Breast epithelium (tissue), 3 donors: ENCODE results near the gene COMMD6.

ENCODE experiments used
- POLR2A ChIP-seq: fragments of 450-650 bp; IDR thresholded peaks from one replicate; pipeline ENCODE4 v1.6.1; 2016; ENCODE audit warnings: antibody characterized with exemption, mild to moderate bottlenecking, moderate library complexity
- TF ChIP-seq, protein P1 (sequence below), 3 donors: fragments of 450-650 bp; IDR thresholded peaks; one replicate each; pipeline ENCODE4 v1.5.1; 2016 to 2017; ENCODE audit warnings: antibody characterized with exemption in 3 of 3, mild to moderate bottlenecking in 3 of 3, moderate library complexity in 3 of 3

GRCh38 chr13:75478659-75479058 lies 59.0 kb downstream of the COMMD6 start:
- no peak for TF ChIP-seq POLR2A
- TF ChIP-seq, protein P1, sequence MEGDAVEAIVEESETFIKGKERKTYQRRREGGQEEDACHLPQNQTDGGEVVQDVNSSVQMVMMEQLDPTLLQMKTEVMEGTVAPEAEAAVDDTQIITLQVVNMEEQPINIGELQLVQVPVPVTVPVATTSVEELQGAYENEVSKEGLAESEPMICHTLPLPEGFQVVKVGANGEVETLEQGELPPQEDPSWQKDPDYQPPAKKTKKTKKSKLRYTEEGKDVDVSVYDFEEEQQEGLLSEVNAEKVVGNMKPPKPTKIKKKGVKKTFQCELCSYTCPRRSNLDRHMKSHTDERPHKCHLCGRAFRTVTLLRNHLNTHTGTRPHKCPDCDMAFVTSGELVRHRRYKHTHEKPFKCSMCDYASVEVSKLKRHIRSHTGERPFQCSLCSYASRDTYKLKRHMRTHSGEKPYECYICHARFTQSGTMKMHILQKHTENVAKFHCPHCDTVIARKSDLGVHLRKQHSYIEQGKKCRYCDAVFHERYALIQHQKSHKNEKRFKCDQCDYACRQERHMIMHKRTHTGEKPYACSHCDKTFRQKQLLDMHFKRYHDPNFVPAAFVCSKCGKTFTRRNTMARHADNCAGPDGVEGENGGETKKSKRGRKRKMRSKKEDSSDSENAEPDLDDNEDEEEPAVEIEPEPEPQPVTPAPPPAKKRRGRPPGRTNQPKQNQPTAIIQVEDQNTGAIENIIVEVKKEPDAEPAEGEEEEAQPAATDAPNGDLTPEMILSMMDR (IDR thresholded peaks at IDR 0.05), result no peak
